ENCODE measurements around the gene EGFL7.

DNA sequence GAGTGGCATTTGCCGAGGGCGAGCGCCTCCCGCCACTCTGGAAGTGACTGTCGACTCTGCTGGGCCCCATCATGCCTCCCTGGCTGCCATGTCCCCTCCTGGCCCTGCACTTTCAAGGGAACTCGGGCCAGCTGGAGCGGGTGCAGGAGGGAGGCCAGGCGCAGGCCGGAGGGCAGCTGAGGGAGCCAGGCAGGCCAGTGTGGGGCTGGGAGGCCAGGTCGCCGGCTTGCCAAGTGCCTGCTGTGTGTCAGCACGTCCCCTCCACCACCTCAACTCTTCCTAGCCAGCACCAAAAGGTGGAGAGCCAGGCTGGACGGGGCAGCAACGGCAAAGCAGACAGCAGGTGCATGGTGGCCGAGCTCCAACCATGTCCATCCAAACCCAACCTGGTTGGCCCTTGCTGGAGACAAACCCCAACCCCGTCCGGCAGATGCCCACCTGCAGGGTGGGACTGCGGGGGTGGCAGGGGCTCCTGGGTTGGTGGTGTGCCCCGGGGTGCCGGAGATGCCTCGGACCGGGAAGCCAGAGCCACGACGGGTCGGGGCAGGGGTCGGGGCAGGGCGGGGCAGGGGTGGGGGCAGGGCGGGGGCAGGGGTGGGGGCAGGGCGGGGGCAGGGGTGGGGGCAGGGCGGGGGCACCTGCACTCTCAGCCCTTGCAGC is 36.5 kb upstream of the EGFL7 start:
- TF ChIP-seq ZNF585B (tag by site-specific recombination; IDR thresholded peaks at IDR 0.05) (no peak), ZNF26 (tag by site-specific recombination; IDR thresholded peaks at IDR 0.05) (no peak), REST (tag by site-specific recombination; IDR thresholded peaks at IDR 0.05) (no peak)

Data from HEK293 (cell line).